ENCODE data around the gene ARHGAP28. TPM values are rescaled to one million over a fixed set of nuclear protein-coding genes. Genes with fewer than 3 reads are reported as not detected.
A peak's percentile ranks its signal among the peaks of the same experiment; 100 is the strongest.
"Not testable (repeated sequence)": the region's sequence is repeated elsewhere in the genome, so short reads cannot be mapped to it uniquely, and the experiment has no call there.

Gene ARHGAP28
- total RNA-seq, 1 donor from 2014 or later, result 0.68 TPM

GRCh38 chr18:6891788-6892187 is 162.3 kb downstream of the ARHGAP28 start:
- no peak for ATAC-seq

GRCh38 chr18:6901286-6901926 is 171.9 kb downstream of the ARHGAP28 start:
- no peak for DNase-seq (ENCODE audit: low spot score)
- peak; percentile 96 for ATAC-seq

More at GRCh38 chr18:6891788-6892187, 162.3 kb downstream of the ARHGAP28 start:
- no peak for DNase-seq (ENCODE audit: low spot score)

GRCh38 chr18:6917072-6917471 is 187.6 kb downstream of the ARHGAP28 start:
- ATAC-seq (no peak), DNase-seq (ENCODE audit: low spot score) (no peak)

- ATAC-seq (peak; percentile 87), DNase-seq (ENCODE audit: low spot score) (peak; percentile 58)
These were observed 190.8 kb downstream of the ARHGAP28 start for GRCh38 chr18:6920099-6920955.

GRCh38 chr18:6921571-6921970 is 192.1 kb downstream of the ARHGAP28 start:
- DNase-seq (ENCODE audit: low spot score) (no peak), ATAC-seq (no peak)

- ATAC-seq (no peak), DNase-seq (ENCODE audit: low spot score) (no peak)
These were observed 193.7 kb downstream of the ARHGAP28 start for GRCh38 chr18:6923220-6923619.

GRCh38 chr18:6927153-6927552 is 197.6 kb downstream of the ARHGAP28 start:
- DNase-seq (ENCODE audit: low spot score), result no peak
- no peak for ATAC-seq

GRCh38 chr18:6928359-6928758 is 198.8 kb downstream of the ARHGAP28 start:
- ATAC-seq (no peak), DNase-seq (ENCODE audit: low spot score) (no peak)

GRCh38 chr18:6929370-6930102 is 200.0 kb downstream of the ARHGAP28 start:
- DNase-seq (ENCODE audit: low spot score) (no peak), ATAC-seq (peak; percentile 34)

GRCh38 chr18:6934859-6935258 is 205.3 kb downstream of the ARHGAP28 start:
- DNase-seq (ENCODE audit: low spot score) (no peak), ATAC-seq (no peak)

- no peak for DNase-seq (ENCODE audit: low spot score)
- no peak for ATAC-seq
These were observed 208.5 kb downstream of the ARHGAP28 start for GRCh38 chr18:6938003-6938402.

- not testable (repeated sequence) for DNase-seq (ENCODE audit: low spot score); ATAC-seq
These were observed 208.9 kb downstream of the ARHGAP28 start for GRCh38 chr18:6938403-6938802.

GRCh38 chr18:6939972-6940371 is 210.5 kb downstream of the ARHGAP28 start:
- DNase-seq (ENCODE audit: low spot score), result no peak
- ATAC-seq, result no peak

GRCh38 chr18:6940451-6940850 is 210.9 kb downstream of the ARHGAP28 start:
- no peak for ATAC-seq
- DNase-seq (ENCODE audit: low spot score), result no peak

GRCh38 chr18:6941996-6942395 is 212.5 kb downstream of the ARHGAP28 start:
- DNase-seq (ENCODE audit: low spot score) (no peak), ATAC-seq (no peak)

GRCh38 chr18:6942742-6943141 is 213.2 kb downstream of the ARHGAP28 start:
- DNase-seq (ENCODE audit: low spot score), result no peak
- no peak for ATAC-seq

- DNase-seq (ENCODE audit: low spot score), result no peak
These were observed 213.6 kb downstream of the ARHGAP28 start for GRCh38 chr18:6943143-6943542.

GRCh38 chr18:6947338-6948030 is 218.0 kb downstream of the ARHGAP28 start:
- ATAC-seq (no peak), DNase-seq (ENCODE audit: low spot score) (no peak)

More at GRCh38 chr18:6943143-6943542, 213.6 kb downstream of the ARHGAP28 start:
- ATAC-seq, result no peak

GRCh38 chr18:6948281-6949055 is 219.0 kb downstream of the ARHGAP28 start:
- DNase-seq (ENCODE audit: low spot score) (no peak), ATAC-seq (no peak)
